GM19238 (cell line): ENCODE measurements around the gene DLGAP4.

Source experiments
- DNase-seq: peaks from one replicate; pipeline ENCODE4 v3.0.0; 2011; ENCODE audit warnings: low spot score; ENCODE audit not compliant: insufficient read length

Gene DLGAP4

DNA sequence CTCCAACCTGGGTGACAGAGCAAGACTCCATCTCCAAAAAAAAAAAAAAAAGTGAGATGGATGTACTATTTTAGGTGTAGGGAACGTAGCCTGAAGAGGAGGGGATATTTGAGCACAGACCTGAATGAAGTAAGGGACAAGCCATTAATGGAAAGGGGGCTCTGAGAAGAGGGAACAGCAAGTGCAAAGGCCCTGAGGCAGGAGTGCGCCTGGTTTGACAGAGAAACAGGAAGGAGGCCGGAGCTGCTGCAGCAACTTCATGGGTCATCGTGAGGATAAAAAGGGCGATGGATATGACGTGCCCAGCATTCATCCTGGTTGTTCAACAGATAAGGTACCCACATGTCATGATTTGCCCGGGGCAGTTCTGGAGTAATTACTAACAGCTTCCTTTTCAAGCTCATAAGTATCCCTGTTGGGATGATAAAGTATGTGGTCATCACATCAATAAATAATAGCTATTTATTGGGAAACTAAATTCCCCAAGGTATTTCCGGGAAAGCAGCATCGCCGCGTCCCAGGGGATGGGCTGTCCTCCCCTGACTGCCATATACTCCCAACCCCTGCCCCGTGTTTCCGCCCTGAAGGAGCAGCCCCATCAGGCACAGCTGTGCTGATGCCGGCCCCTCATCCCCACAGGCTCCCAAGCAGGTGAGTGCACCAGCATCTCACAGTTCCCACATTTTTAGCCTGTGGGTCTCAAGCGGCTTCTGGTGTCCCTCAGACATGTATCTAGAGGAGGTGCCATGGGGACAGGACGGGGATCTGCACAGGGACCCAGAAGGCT lies 43.4 kb downstream of the DLGAP4 start:
- no peak for DNase-seq

DNA sequence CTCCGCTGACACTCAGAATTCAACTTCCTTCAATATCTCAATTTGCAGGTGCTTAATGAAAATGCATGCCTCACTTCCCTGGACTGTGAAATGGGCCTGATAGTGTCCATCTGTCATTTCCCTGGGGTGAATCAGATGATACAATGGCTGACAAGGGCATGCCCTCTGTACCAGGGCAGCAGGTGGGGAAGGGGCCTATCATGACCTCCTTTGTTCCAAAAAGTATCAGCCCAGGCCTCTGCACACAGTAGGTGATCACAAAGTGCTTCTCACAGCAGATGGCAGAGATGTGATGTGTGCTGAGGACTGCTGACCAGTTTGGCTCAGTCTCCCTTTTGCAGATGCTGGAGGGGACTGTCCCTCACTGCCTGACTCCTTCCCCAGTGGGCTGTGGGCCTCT lies 44.3 kb downstream of the DLGAP4 start:
- DNase-seq: no peak

DNA sequence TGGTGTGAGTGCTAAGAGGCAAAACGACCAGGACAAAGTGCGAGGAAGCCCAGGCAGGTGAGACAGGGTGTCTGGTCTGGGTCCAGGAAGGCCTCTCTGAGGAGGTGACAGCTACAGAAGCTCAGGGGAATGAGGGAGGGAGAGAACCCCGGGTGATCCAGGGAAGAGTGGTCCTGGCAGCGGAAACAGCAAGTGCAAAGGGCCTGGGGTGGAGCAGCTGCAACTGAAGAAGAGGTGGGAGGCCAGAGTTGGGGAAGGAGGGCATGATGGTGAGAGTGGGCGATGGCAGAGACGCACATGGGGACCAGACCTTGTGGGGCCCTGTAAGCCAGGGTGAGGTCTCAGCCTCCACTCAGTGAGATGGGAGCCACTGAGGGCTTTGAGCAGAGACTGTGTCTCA lies 45.8 kb downstream of the DLGAP4 start:
- DNase-seq: no peak

DNA sequence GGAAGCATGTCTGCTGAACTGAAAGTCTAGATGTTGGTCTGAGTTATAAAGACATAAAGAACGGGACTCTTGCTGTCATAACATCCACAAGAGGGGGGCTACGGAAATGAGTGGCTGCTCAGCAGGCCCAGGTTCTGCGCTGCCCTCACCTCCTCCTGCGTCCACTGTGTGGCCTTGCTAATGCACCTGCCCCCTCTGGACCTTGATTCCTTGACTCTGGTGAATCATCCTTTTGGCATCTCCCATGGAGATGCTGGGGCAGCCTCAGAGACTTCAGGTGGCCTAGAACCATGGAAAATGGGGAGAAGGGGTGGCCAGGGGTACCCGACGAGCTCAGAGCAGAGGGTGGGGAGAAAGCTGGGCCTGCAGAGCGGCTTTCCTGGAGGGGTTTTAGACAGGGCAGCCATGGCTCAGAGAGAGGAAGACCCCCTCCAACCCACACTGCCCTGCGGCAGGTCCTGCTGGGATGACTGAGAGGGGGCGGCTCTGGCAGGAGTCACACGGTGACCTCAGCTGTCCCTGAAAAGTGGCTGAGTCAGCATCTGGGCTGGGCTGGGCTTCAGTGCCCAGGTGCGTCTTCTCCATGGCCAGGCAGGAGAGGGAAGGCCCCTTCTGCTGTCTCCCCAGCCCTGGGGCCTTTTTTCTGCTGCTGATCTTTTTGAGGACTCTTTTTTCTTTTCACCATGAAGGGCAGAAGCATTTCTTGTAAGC lies 46.9 kb downstream of the DLGAP4 start:
- no peak for DNase-seq

DNA sequence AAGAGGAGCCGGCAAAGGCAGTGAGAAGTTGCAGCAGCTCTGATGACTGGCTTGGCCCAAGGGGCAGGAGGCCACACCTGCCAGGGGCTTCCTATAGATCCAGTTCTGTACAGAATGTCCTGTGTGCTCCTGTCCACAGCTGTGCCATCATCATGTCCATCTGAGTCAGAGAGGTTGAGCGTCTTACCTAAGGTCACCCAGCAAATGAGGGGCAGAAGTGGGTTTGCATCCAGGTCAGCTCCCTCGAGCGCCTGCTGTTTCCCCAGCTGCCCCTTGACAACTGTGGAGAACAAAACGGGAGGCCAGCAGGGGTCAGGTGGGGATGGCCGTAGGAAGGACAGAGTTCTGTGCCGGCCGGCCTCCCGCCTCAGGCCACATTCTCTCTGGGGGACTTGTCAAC lies 47.6 kb downstream of the DLGAP4 start:
- DNase-seq: no peak

DNA sequence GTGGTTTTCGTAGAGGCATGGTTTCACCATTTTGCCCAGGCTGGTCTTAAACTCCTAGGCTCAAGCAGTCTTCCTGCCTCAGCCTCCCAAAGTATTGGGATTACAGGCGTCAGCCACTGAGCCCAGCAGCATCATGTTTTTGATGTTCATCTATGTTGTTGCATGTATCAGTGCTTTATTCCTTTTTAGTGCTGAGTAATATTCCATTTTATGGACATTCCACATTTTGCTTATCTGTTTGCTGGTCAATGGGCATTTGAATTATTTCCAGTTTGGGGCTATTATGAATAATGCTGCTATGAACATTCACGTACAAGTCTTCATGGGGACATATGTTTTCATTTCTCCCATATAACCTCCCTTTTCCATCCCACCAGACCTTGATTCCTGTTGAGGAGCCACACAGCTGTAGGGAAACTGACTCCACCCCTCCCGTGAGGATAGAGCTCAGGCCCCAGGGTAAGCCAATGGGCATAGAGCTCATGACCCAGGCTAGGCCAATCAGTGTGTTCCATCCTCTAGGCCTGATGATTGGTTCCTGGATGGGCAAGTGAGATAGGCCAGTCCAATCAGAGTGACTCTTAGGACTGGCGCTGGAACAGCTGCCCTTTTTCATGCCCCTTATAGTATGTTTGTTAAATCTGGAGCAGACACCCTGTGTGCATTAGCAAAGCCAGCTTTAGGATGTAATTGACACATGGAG lies 49.5 kb downstream of the DLGAP4 start:
- no peak for DNase-seq

DNA sequence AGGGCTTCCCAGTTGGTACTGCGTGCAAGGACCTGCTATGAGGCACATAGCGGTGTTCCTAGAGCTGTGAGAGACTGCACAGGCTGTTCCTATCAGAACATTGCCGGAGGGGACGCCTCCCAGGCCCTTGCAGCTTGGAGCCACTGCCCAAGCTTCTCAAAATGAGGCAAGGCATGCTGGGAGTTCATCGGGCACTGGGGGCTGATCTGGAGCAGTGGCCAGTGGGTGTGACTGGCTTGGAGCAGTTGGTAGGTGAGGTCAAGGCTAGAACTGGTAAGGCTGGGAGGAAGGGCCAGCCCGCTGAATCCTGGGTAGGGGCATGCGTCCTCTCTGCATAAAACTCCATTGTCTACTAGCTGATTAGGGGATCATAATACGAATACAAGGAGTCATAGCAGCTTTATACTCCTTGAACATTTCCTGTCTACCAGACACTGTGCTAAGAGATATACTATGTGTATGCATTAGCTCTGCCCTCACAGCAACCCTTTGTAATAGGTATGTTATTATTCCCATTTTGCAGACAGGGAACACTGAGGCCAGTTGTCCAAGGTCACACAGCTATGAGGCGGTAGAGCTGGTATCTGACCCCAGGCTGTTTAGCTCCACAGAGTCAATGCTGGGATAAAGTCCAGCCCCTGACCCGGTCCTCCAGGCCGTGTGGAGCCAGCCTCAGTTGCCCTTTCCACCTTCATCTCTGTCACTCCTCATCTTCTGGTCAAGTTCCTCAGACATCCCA lies 53.7 kb downstream of the DLGAP4 start:
- no peak for DNase-seq

DNA sequence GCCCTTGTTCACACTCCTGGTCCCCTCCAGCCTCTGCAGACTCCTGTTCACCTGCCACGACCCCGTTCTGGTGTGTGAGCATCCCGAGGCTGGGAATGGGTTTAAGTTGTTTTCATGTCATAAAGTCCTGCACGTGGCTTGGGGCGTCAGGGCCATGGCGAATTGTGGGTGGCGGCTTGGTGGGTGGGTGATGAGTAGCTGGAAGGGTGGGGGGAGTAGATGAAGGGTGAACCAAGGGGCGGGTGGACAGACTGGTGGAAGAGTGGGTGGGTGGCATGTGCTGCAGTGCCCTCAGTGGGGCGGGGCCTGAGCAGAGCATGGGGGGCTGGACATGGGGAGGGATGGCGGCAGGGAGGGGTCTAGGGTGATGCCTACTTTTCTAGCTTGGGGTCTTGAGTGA lies 54.3 kb downstream of the DLGAP4 start:
- DNase-seq: no peak

DNA sequence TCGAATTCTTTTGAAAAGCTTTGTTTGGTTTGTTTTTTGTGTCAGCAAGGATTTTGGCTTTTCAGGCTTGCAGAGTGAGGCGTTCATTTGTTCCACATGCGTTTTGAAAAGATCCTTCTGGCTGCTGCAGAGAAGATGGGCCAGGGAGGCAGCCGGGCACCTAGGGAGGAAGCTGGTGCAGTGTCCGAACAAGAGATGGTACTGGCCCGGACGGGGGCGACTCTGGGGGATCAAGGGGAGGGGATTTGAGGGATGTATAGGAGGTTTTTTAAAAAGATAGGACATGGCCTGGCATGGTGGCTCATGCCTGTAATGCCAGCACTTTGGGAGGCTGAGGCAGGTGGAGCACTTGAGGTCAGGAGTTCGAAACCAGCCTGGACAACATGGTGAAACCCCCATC lies 55.3 kb downstream of the DLGAP4 start:
- no peak for DNase-seq

DNA sequence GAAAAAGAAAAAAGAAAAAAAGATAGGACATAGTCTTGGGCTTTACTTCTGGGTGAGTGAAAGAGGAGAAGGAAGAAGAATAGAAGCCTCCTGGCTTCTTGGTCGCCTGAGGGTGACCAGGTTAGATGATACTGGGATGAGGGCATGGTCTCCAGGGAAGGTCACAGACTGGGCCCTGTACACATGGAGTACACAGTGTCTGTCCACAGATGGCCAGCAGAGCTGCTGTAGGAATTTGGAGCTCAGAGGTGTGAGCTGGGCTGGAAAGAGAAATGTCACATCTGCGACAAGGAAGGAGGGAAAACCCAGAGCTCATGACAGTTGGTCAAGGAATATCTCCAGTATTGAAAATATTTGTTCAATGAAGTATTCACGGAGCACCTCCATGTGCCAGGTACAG lies 56.1 kb downstream of the DLGAP4 start:
- no peak for DNase-seq

DNA sequence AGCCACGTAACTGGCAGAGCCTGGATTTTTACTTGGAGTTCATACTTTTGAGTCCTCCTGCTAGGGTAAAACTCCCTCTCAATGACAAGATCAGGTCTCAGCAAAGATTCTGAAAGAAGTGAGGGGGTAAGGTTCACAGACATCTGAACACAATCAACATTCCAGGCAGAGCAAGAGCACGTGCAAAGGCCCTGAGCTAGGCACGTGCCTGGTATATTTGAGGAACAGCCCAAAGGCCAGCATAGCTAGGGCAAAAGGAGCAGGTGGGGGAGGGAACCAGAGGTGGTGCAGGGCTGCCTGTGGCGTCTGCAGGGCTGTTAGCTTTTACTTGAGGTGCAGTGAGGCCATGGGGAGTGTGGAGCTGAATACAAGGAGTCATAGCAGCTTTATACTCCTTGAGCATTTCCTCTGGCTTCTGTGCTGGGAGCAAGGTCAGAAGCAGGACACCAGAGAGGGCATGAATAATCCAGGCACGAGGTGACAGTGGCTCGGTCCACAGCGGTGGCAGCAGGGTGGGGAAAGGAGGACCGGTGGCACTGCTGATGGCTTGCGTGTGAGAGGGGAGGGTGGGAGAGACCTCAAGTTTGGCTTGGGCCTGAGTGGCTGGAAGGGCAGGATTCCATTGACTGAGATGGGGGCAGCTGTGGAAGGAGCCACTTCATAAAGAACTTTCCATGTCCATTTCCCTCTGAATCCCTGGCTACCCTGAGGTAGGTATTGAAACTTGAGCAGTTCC lies 57.0 kb downstream of the DLGAP4 start:
- no peak for DNase-seq

DNA sequence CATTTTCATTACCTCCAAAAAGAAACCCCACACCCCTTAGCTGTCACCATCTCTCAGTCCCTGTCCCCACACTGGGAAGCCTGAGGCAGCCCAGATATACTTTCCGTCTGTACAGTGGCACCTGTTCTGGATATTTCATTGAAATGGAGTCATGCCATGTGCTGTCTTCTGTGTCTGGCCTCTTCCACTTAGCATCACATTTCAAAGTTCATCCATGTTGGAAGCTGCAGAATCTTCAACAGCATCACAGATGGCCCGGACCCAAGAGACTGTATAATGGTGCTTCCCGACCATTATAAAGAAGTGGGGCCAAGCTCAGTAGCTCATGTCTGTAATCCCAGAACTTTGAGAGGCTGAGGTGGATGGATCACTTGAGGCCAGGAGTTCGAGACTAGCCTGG lies 58.4 kb downstream of the DLGAP4 start:
- no peak for DNase-seq

DNA sequence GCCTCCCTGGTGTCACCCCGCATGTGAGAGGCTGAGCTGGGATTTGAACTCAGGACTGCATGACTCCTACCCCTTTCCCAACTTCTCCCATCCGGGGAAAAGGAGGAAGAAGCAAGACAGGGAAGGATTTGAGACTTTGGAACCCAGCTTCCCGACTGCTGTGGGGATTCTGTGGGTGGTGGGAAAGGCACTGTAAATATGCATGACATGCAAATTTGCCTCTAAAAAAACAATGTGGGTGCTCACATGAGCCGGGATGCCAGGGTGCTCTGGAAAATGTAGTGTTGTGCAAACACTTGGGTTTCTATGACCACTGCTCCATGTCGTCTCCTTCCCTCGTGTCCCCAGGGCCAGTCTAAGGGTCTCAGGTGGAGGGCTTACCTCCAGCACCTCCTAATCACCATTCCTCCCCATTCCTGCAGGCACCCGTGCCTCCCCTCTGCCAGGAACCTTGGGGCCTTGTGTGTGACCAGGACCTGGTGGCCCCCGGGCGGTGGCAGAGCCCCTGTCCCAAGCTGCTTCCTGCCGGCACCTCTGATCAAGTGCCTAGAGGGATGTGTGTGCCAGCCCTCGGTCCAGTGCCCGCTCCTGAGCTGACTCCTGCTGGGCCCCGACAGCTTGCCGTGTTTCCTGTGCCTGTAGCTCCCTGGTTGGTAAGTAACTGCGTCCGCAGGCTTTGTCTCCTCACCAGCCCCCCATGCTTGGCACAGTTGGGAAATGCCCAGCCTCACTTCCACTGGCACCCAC lies 60.7 kb downstream of the DLGAP4 start:
- no peak for DNase-seq

DNA sequence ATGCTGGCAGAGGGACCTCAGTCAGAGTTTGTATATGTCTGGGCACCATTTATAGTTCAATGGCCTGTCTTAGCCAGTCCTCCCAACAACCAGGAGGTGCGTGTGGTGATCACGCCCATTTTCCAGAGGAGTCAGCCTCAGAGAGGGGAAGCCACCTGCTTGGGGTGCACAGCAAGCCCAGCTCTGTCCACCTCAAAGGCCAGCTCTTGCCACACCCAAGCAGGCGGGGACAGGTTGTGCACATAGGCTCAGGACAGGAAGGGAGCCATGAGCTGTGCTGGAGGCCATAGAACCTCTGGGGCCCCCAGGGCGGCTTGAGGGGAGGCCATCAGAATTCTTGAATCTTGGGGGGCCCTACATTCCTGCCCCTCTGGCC lies 61.2 kb downstream of the DLGAP4 start:
- DNase-seq: no peak

DNA sequence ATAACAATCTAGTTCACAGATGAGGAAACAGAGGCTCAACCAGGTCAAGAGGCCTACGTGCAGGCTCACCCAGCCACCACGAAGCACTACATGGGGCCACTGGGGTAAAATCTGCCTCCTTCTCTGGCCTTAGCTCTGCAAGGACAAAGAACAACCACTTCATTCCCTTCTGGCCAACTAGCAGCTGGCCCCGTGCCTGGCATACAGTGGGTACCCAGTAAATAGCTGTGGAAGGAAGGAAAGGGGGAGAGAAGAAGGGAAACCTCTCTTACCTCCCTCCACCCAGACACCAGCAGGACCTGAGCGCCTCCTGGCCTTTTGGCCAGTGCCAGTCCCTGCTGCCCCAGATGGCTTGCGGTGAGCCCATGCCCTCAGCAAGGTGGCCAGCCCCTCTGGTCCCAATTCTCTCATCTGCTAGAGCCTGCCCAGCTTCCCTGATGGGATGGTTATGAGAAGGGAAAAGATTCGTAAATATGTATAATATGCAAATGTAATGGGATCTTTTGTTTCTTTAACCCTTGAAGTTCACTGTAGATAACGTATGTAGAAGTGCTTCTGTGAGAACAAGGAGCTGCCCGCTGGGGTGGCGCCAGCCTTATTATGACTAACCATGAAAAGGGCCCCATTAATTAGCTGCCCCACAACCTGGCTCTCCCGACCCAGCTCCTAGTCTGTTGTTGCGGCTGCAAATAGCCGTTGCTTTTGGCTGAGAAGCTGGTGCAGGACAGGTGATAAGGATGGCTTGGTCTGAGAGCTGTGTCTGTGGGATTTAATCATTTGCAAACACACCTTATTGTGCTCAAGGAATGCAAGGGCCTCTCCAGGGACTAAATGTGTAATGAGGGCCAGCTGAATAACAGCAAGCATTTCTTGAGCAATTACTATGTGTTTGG lies 62.0 kb downstream of the DLGAP4 start:
- DNase-seq: no peak

DNA sequence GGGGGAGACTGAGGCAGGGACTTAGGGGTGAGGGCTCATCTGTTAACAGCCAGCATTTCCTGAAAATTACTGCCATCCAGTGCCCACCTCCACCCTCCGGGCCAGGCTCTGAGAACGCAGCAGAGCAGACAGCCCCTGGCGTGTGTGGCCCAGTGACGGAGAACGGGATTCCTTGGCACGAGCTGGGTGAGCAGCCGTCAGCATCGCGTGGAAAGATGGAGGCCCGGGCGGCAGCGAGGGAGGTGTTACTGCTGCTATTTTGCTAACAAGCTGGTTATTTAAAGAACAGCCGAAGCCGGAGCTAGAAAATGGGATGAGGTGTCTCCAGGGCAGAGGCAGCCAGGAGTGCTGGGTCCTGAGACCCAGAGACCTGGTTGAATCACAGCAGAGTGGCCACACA lies 62.7 kb downstream of the DLGAP4 start:
- DNase-seq: no peak

DNA sequence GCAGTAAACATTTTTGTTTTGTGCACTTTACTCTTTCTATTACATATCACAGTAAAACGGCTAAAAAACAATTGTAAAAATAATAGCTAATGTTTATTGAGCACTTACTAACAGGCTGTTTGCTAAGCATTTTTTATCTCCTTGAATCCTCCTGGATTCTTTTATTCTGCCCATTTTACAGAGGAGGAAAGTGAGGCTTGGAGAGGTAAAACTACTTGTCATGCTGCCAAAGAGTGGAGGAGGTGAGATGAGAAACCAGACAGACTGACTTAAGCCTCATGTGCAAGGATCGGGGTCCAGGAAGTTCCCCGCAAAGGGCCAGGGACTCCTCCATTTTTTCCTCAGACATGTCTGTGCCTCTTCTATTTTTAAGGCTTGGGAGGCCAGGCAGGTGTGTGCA lies 63.6 kb downstream of the DLGAP4 start:
- DNase-seq: no peak

DNA sequence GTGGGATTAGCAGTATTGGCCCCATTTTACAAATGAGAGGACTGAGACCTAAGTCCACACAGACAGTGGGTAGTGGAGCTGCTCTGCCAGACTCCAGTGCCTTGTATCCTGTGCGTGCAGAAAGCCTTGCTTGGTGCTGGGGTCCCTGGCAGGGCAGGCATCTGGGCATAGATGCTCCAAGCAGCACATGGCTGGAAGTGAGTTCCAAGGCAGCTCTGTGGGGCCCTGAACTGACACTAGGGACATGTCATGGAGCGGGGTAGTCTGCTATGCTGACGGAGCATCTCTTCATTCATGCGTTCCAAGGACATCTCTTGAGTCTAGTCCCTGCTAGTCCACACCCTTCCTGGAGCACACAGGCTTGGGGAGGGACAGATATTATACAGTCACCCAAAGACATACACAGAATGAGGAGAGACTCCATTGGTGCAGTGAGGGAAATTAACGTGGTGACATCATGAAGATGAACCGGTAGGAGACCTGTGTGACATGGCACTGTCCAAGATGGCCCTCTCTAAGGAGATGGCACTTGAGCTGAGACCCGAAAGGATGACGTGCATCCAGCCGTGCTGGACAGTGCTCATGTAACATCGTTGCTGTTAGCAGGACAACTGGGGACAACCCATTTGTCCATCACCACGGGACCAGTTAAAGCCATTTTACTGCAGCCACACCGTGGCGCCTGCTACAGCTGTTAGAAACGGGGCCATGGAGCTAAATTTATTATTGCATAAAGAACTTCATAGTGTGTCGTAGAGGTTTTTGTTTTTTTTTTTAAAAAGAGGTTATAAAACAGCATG lies 65.1 kb downstream of the DLGAP4 start:
- no peak for DNase-seq

DNA sequence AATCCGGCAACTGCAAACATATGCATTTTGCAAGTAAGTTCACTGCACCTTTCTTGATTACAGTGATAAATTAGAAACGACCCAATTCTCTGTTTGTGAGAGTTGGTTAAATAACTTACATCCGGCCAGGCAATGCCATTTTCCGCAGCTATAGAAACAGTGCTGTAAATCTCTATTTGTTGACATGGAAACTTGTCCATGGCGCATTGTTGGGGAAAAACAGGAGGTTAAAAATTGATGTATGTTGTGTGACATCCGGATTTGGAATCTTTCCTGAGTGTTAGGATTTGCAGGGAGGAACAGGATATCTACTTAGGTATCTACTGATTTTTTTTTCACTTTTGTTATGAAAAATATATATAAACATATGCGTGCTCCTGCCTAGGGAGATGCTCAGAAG lies 66.5 kb downstream of the DLGAP4 start:
- no peak for DNase-seq
